MM.1S (cell line): Measurements from ENCODE around the gene MAP3K4.

ENCODE experiments used
- CTCF ChIP-seq: fragments of 300-600 bp; sonication (generic); IDR thresholded peaks from 2 replicates; pipeline ENCODE4 v1.5.1; 2016; ENCODE audit warnings: antibody characterized with exemption, low read length, mixed read lengths
- EZH2 ChIP-seq: fragments of 300-600 bp; sonication (generic); optimal IDR thresholded peaks from 2 replicates; pipeline ENCODE3; 2017; ENCODE audit warnings: low read depth, mild to moderate bottlenecking, antibody characterized with exemption, low read length, mixed read lengths
- EZH2phosphoT487 ChIP-seq: fragments of 300-600 bp; sonication (generic); IDR thresholded peaks from 2 replicates; pipeline ENCODE4 v1.6.1; 2018; ENCODE audit warnings: antibody characterized with exemption, low read length

DNA sequence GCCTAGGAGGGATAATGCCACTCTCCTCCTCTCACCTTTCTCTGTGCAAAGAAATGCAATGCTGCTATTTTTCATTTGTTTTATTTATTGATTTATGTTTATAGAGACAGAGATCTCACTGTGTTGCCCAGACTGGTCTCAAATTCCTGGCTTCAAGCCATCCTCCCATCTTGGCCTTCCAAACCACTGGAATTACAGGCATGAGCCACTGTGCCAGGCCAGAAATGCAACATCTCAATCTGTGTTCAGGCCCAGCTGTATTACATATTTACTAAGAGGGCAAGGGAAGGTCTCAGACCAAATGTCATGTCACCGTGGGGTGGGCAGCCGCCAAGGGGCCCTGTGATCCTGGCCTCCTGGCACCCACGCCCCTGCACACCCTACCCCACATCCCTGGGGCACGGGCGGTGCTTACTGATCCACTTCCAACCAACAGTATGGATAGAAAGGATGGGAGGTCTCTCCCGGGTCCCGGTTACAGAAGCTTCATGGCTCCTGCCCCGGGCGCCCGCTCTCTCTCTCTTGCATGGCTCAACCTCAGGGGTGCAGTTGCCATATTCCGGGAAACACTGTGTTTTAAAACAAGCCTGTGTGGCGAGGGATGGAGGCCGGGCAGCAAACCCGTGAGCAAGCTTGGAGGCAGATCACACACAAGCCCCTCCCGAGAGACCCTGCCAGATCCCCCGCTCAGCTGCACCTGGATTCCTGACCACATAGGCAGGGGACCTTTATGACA lies 170.5 kb downstream of the MAP3K4 start:
- TF ChIP-seq CTCF (no peak), EZH2 (no peak), EZH2phosphoT487 (no peak)
